ENCODE measurements around the gene KAT8.
A peak's percentile ranks its signal among the peaks of the same experiment; 100 is the strongest.
"Not testable (repeated sequence)": the region's sequence is repeated elsewhere in the genome, so short reads cannot be mapped to it uniquely, and the experiment has no call there.

Gene KAT8

DNA sequence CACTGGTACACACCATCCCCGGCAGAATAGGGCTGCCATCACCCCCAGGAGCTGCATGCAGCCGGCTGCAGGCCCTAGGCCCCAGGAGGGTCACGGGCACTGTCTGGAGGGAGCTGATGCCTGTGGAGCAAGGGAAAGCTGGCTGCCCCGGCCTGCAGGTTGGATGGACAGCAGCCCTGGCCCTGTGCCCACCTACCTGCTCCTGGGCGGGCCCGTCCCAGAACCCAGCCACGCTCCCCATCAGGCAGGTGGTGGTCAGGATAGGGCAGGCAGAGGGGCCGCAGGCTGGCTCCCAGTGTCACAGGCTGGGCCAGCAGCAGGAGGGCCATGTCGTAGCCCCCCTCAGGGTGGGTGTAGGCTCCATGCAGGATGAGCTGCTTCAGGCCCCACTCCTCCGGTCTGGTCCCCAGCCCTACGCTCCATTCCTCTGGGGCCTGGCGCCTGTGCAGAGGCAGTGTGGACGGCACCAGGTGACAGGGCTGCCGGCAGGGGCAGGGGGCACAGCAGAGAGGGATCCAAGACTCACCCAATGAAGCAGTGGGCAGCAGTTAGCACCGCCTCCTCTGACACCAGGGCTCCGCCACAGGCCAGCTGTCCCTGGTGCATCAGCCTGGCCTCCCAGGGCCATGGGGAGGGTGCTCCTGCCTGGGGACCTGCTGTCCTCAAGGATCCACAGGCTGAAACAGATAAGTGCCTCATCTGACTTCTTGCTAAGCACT, 32.7 kb upstream of the KAT8 start:
- DNase-seq, result no peak

GRCh38 chr16:31085411-31085810, 32.1 kb upstream of the KAT8 start:
- DNase-seq, result no peak

GRCh38 chr16:31085873-31086628, 31.4 kb upstream of the KAT8 start:
- no peak for DNase-seq

DNA sequence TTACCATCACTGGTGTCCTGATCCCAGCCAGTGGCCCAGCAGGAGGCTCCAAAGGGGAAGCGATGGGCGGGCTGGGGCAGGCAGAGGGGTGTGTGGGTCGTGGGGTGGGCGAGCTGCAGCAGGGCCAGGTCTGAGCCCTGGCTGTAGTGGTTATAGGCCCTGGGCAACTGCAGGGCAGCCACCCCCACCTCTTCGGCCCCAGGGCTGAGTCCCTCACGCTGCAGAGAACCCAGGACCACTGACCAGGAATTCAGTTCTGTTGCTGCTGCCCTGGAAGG, 30.9 kb upstream of the KAT8 start:
- DNase-seq, result no peak

DNA sequence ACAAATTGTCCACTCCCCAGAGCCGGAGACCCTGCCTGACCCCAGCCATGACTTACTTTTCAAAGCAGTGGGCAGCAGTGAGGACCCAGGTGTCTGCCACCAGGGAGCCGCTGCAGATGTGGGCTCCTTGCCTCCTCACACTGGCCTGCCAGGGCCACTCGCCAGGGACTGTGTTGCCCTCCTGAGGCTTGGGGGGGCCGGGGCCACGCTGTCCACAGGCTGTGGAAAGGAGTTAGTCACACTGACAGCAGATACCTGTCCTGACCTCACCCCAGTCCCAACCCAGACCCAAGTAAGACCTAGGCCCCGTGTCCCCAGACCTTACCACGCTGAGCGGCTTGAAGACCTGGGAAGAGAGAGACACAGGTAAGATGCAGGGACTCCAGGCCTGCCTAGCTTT, 30.0 kb upstream of the KAT8 start:
- no peak for DNase-seq

GRCh38 chr16:31087971-31088370, 29.5 kb upstream of the KAT8 start:
- no peak for DNase-seq

- no peak for DNase-seq
Observed at GRCh38 chr16:31088459-31089183, 28.8 kb upstream of the KAT8 start, which contains the start of gene PRSS53. TSS of gene PRSS53 (minus strand) at chr16:31088943. CDS start at chr16:31088809, 134 bp downstream.

DNA sequence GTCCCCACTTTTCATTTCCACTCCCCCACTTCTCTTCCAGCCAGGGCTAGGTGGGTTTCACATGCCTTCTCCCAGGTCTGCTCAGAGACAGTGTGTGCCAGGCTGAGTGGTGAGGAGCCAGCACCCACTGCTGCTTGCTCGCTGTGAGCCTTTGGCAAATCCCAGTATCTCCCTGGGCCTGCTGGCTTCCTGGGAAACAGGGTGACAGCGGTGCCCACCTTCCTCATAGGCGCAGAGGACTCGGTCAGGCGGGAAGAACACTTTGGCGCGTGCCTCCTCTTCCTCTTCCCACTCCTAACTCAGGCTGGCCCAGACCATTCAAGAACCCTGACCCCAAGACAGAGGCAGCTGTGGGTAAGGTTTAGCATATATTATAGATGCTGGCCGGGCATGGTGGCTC, 28.3 kb upstream of the KAT8 start:
- no peak for DNase-seq

DNA sequence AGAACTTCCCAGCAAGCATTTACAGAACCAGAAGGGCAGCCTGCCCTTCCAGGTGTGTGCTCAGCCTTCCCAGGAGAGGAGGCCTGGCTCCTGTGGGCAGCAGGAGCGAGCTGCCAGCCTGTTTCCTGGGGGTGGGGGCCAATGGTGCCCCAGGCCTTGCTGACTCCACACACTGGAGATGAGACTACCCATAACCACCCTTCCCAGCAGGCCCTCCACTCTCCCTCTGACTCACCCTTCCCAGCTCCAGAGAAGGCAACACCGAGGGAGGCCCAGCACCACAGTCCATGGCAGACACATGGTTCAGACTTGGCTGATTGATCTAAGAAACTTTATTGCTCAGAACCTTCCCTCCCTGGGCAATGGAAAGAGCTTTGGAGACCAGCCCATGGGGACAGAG, 26.9 kb upstream of the KAT8 start:
- no peak for DNase-seq

DNA sequence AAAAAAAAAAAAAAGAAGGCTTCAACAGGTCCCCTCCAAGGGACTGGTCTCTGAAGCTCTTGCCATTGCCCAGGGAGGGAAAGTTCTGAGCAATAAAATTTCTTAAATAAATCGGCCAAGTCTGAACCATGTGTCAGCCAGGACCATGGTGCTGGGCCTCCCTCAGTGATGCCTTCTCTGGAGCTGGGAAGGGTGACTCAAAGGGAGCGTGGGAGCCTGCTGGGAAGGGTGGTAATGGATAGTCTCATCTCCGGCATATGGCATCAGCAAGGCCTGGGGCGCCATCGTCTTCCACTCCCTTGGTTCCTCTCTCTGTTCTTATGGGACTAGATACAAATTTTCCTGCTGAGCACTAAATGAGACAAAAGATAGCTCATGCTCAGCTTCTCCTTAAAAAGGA, 25.1 kb upstream of the KAT8 start:
- DNase-seq, result no peak

- no peak for DNase-seq
Observed at GRCh38 chr16:31093132-31093703, 24.2 kb upstream of the KAT8 start.

- DNase-seq, result no peak
Observed at GRCh38 chr16:31094088-31094423, 23.4 kb upstream of the KAT8 start.

- peak; percentile 82 for DNase-seq
Observed at GRCh38 chr16:31094424-31095120, 22.9 kb upstream of the KAT8 start, which contains the start of gene VKORC1. TSS of gene VKORC1 (minus strand) at chr16:31094797. CDS start at chr16:31094729, 68 bp downstream.

GRCh38 chr16:31099860-31100638, 17.4 kb upstream of the KAT8 start:
- DNase-seq, result no peak

DNA sequence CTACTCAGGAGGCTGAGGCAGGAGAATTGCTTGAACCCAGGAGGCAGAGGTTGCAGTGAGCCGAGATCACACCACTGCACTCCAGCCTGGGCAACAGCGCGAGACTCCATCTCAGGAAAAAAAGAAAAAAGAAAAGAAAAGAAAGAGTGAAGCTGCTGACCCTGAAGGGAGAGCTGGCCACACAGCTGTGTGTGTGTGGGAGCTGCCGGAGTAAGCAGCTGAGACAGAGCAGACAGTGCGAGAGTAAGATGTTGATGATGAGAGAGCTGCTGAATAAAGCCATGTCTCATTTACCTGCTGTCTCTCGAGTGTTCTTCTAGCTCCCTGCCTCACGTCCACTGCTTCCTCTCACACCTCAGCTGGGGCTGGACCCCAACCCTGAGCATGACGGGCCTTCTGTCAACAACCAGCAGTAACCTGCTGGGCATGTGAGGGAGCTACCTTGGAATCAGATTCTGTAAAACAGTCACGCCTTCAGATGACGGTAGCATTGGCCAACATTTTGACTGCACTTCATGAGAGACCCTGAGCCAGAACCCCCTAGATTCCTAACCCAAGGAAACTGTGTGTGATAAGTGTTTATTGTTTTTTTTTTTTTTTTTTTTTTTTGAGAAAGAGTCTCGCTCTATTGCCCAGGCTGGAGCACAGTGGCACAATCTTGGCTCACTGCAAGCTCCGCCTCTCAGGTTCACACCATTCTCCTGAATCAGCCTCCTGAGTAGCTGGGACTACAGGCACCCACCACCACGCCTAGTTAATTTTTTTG, 16.4 kb upstream of the KAT8 start:
- DNase-seq, result not testable (repeated sequence)

DNA sequence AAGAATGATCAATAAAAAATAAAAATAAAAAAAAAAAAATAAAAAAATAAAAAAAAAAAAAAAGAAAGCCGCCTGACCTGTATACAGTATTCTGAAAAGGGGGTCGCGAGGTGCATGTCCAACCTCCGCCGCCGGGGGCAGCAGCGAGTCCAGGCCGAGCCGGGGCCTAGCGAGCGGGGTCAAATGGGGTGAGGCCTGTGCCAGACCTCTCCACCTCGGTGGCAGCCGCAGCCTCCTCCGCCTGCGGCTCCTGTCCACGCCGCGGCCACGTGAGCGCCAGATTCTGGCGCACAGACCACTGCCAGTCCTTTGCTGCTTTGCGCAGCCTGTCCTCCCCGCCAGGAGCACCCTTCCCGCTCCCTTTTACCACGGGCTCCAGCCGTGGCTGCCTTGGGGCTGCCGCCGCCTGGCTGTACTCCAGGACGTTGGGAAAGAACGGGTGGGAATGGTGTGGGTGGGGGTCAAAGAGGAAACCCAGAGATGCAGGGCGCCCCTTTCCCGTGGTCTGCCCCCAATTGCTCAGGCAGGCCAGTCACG, 11.7 kb upstream of the KAT8 start:
- peak; percentile 63 for DNase-seq

DNA sequence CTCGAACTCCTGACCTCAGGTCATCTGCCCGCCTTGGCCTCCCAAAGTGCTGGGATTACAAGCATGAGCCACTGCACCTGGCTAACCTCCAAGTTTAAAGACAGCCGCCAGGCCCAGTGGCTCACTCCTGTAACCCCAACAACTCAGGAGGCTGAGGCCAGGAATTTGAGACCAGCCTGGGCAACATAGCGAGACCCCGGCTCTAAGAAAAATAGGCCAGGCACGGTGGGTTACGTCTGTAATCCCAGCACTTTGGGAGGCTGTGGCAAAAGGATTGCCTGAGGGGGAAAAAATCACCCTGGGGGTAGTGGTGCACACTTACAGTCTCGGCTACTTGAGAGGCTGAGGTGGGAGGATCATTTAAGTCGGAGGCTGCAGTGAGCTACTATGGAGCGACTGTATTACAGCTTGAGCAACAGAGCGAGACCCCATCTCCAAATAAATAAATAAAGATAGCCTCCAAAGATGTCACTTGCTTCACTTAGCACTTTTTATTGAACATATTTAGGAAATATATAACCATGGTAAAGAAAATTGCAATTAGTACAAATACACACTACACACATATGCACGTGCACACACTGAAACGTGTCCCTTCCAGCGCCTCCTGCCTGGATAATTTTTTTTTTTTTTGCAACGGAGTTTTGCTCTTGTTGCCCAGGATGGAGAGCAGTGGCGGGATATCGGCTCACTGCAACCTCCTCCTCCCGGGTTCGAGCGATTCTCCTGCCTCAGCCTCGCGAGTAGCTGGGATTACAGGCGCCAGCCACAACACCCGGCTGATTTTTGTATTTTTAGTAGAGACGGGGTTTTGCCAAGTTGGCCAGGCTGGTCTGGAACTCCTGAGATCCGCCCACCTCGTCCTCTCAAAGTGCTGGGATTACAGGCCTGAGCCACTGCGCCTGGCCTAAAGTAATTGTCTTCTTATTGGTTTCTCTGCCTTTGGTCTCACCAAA, 10.7 kb upstream of the KAT8 start:
- DNase-seq, result no peak

DNA sequence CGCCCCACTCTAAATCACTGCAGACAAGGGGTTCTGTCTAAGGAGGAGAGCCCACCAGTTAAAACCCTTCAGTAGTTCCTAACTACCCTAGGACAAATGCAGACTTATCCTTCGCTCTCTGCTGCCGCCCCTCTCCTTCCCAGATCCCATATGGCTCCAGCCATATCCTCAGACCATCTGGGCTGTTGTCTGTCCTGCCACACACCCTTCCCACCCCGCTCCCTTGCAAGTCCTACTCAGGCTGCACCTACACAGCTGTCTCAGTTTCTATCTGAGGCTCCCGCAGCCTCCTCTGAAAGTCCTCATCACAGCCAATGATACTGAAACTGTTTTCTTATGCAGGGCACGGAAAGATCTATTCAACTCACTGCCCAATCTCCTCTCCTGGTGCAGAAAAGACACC, 10.0 kb upstream of the KAT8 start:
- no peak for DNase-seq

DNA sequence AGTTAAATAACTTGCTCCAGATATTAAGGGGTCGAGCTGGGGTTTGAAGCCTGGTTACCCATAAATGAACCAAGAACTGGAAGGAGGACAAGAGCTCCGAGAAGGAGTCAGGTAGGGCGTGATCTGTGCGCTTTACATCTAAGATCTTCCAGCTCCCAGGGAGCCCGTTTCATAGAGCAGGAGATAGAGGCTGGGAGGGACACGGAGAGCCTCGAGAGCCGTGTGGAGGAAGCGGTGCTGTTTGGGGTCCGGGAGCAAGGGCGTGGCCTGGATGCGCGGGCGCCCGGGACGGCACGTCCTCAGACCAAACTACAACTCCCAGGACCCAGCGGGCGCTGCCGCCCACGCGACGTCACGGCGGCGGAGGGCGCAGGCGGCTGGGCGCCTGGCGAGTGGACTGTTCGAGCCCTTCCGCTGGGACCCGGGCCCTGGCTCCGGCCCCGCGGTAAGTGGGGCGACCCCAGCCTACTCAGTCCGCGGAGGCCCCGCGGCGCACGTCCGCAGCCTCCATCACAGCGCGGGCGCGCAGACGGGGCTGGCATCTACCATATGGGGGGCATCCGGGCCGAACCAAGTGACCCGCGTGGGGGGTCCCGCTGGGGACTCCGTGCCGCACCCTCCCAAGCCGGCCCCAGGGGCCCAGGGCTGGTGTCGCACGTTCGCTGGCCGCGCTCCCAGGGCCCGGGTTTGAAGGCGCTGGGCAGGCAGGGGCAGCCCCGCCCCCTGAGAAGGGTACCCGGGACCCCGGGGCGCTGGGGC, 9.2 kb upstream of the KAT8 start, which contains the start of gene BCKDK:
Gene BCKDK (plus strand): TSS at position 352 of the 759 bp plus-strand sequence. CDS start 838 bp downstream, outside the sequence.
- DNase-seq, result peak; percentile 73

Measured in NK-92 treated with Interleukin-12 subunit alpha and Interleukin-12 subunit beta, amount 100 ng/mL, for 24 hours (cell line).